Stimulated activated CD4-positive, alpha-beta T cell treated with anti-CD3 and anti-CD28 coated beads, TNF-alpha, amount 100 ng/mL, for 1 hour (primary cell): ENCODE measurements around the gene MYMK.

Experiments
- DNase-seq, 3 donors: peaks; one replicate each; pipeline ENCODE4 v3.0.0-alpha.2; 2020; ENCODE audit warnings: low read depth in 3 of 3, low spot score in 1 of 3

The MYMK gene

GRCh38 chr9:133519693-133520092 lies 5.1 kb downstream of the MYMK start:
- DNase-seq: no peak

- DNase-seq: no peak
Measured at GRCh38 chr9:133518706-133519449, 5.9 kb downstream of the MYMK start.

GRCh38 chr9:133518200-133518599 lies 6.6 kb downstream of the MYMK start:
- no peak for DNase-seq

GRCh38 chr9:133517711-133518110 lies 7.0 kb downstream of the MYMK start:
- DNase-seq: no peak

- no peak for DNase-seq
Measured at GRCh38 chr9:133516961-133517350, 7.8 kb downstream of the MYMK start.

- DNase-seq: no peak
Measured at GRCh38 chr9:133516256-133516960, 8.4 kb downstream of the MYMK start.

GRCh38 chr9:133515615-133516255 lies 9.0 kb downstream of the MYMK start:
- DNase-seq: no peak

GRCh38 chr9:133515240-133515610 lies 9.5 kb downstream of the MYMK start:
- no peak for DNase-seq

- DNase-seq: no peak
Measured at GRCh38 chr9:133514460-133515239, 10.1 kb downstream of the MYMK start.

GRCh38 chr9:133513214-133514100 lies 11.3 kb downstream of the MYMK start:
- no peak for DNase-seq

- DNase-seq: no peak
Measured at GRCh38 chr9:133512253-133513213, 12.2 kb downstream of the MYMK start.

- no peak for DNase-seq
Measured at GRCh38 chr9:133511607-133512006, 13.2 kb downstream of the MYMK start.

GRCh38 chr9:133510926-133511505 lies 13.7 kb downstream of the MYMK start:
- DNase-seq: no peak

- no peak for DNase-seq
Measured at GRCh38 chr9:133509179-133510083, 15.3 kb downstream of the MYMK start.

- no peak for DNase-seq
Measured at GRCh38 chr9:133508046-133508445, 16.7 kb downstream of the MYMK start.

GRCh38 chr9:133507246-133507965 lies 17.4 kb downstream of the MYMK start:
- DNase-seq: no peak

- DNase-seq: no peak
Measured at GRCh38 chr9:133506653-133507038, 18.1 kb downstream of the MYMK start.
